GM21360 (cell line): ENCODE results near the gene WHRN.

ENCODE experiments used
- ATAC-seq: cut with Tn5 transposase; IDR thresholded peaks from one replicate; pipeline ENCODE4 v1.9.1; 2021; ENCODE audit warnings: mild to moderate bottlenecking, moderate library complexity; ENCODE audit not compliant: unreplicated experiment

The WHRN gene

DNA sequence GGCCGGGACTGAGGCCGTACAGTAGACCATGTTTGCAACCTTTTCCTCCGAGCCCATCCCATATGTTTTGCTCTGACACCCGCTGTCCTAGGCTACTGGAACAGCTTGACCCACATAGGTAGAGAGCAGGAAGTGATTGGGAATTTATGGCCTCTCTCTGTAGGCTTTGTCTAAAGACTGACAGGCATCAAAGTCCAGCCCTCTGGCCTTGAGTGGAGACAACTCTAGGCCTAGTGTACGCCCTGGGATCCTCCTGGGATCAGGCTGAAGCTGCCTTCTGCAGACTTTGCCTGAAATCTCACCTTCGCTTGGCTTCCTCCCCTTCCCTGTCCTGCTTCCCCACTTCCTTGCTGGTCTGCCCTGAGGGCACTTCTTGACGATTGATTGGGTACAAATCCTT, 103.9 kb downstream of the WHRN start:
- no peak for ATAC-seq

DNA sequence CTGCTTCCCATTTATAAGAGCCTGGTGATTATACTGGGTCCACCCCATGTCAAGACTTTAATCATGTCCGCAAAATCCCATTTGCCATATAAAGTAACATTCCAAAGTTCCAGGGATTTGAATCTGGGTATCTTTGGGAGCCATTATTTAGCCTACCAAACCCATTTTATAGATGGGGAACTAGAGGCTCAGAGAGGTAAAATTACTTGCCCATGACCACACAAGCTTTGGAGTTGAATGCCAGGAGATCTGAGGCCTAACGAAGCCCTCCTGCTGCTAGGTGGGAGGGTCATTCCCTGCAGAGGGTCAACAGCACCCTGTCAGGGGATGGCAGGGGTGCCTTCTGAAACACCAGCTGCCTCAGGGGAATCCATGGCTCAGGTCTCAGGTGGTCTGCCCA, 104.5 kb downstream of the WHRN start:
- no peak for ATAC-seq

DNA sequence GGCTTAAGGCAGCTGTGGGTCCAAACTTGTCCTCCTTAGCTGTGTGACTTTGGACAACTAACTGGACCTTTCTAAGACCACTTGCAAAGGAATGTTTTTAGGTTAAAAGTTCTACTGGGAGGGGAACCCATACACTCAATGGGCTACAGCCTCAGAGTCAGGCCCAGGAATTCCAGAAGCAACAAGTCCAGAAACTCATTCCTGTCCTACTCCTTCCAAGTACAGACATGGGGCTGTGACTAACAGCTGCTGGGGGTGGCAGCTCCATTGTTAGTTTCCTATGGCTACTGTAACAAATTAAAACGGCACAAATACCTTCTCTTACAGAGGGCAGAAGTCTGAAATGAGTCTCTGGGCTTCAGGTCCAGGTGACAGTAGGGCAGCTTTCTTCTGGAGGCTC, 105.1 kb downstream of the WHRN start:
- ATAC-seq, result no peak

DNA sequence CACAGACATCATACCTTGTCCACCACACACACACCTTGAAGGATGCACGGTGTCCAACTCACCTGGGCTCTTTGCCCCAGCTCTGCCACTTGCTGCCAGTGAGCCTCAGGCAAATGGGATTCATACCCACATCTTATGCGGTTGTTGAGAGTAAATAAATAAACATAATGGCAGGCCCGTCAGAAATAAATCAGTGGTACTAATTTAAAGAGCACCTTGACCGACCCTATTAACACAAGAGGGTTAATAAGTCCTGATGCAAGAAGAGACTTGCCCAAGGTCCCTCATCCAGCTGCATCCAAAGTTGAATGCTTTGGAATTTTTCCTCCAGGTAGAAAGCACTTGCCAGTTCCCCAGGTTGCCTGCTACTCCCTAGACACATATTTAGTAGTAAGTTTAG, 105.9 kb downstream of the WHRN start:
- no peak for ATAC-seq

DNA sequence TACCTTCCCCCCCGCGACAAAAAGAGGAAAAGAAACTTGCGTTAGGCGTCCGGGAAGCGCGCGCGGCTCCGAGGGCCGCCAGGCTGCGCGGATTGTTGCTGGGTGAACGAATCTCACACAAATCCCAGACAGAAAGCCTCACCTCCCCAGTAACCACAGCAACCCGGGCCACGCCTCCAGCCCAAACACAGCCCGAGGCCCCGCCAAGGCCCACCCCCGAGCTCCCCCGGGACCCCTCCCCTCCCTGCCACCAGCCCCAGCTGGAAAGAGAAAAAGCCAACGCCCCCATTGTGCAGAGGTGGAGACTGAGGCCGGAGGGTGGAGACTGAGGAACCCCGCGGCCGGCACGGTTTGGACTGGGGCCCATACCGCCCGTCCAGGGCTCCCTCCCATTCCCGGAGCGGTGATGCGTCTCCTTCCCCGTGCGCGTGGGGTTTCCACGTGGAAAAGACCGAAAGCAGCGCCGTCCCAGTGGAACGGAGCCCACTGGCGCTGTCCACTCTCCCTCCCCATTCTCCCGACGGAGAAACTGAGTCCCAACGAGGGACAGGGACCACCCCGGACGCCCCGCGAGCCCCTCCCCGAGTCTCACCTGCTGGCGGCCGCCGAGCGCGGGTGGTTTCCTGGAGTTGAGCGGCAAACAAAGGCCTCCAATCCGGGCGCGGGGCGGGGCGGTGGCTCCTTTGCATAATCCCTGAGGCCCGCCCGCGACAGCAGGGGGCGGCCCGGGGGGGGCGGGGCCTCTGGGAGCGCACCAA, 107.2 kb downstream of the WHRN start:
- ATAC-seq, result peak; percentile 76

DNA sequence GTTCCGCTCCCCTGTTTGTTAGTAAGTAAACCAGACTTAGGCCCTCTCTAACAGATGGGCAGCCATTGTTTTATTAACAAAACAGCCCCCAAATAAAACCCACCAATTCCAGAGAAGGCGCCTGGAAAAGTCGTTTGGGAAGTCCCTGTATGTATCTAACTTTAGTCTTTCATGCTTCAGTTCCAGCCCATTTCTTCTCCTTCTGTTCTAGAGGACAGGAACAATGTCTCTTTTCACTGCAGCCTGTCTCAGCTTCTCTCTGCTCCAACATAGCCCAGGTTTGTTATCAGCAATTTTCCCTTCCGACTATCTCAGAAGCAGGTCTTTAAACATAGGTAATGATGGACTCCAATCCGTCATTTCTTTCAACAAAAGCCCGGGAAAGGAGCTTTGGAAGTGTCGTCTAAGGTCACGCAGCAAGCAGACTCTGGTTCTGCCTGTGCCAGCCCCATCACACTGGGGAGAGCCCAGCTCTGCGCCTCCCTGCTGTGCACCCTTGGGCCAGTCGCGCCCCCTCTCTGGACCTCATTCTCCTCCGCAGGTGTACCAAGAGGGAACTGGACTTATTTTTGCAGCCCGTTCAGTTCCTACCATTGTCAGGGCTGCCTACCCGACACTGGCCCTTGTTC, 107.9 kb downstream of the WHRN start:
- ATAC-seq, result no peak

DNA sequence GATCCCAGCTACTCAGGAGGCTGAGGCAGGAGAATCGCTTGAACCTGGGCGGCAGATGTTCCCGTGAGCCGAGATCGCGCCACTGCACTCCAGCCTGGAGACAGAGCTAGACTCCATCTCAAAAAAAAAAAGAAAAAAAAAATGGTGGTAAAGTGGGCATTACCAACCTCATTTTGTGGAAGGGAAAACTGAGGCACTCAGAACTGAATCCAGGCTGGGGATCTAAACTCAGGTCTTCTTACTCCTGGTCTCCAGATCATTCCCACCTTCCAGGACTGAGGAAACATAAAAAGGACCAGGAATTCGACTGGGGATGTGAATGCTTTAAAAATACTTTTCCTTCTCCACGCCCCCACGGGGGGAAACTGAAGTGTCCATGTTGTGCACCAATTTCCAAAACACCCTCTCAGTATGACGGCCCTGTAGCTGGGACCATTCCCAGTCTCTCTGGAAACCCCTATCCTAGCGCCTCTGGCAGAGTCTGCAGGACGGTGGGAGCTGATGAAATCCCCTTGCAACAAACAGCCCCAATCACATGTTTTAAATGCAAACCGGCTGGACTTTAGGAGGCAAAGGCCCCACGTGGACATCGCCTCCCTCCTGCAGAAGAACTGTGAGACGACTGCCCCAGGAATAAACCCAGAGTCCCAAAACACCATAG, 108.6 kb downstream of the WHRN start:
- no peak for ATAC-seq

DNA sequence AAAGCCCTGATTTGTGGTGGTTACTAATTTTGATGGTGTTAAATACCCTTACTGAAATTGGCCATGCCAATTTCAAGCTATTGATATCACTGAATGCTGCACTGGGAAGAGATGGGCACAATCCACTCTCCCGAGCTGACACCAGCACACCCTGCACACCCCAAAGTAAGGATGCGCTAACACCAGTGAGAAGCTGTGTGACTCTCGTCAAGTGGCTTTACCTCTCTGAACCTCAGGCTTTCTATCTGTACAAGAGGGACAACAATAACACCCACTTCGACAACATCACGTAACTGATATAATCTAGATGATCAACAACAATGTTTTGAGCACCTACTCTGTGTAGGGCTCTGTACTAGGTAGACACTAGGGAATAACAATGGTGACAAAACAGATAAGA, 109.5 kb downstream of the WHRN start:
- no peak for ATAC-seq

DNA sequence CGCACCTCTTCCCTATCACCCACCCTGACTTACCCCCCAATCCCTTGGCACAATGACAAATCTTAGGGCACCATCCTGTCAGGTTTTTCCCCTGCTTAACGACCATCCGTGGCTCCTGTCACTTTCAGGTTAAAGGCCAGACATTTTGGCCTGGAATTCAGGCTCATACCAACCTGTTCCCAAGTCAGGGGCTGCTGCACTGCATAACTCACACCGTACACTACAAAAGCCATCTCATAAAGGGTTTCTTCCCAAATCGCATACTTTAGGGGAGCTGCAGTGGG, 110.0 kb downstream of the WHRN start:
- no peak for ATAC-seq

DNA sequence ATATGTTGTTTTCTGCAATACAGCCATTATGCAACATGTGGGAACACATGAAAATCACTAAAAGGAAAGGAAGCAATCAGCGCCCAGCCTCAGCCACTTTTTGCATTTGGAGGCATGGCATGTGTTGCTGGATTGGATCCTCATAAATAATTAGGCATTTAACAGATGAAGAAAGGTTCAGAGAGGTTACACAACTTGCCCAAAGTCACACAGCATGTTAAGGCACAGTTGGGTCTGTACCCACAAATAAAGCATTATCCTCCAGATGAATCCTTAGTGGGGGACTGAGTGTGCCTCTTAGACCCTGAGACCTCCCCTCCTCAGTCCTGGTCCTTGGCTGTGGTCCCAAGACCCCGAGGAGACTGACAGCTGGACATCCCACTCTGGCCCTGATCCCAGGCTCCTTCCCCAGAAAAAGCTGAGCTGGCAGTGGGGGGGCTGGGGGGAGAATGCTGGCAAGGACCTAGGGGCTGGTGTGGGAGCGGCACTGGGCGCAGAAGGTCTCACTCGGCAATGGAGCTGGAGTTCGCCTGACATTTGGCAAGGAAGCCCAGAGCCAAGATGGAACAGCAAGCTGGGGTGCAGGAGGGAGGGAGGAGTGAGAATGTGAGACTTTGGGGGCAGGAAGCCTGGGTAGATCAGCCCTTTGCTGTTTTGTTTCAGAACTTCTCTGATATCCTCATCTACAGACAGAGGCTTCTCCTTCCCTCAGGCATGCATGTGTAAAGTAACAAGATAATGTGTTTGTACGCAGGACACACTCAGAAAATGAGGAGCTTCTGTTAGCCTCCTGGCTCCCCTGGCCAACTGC, 110.5 kb downstream of the WHRN start:
- no peak for ATAC-seq

DNA sequence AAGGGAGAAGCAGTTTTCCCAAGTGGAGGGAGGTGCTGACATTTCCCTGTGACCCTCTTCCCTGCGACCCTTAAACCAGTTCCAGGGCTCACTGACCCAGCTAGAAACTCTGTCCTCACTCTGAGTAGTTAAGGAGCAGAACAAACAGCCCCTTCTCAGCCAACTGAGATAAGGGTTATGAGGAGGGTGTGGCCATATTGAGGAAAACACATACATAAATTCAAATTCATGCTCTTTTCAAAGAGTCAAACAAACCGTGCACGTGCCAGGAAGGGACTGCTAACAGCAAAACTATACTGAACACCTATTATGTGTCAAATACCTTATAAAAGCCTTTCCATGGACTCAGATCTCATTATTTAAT, 112.5 kb downstream of the WHRN start:
- no peak for ATAC-seq

DNA sequence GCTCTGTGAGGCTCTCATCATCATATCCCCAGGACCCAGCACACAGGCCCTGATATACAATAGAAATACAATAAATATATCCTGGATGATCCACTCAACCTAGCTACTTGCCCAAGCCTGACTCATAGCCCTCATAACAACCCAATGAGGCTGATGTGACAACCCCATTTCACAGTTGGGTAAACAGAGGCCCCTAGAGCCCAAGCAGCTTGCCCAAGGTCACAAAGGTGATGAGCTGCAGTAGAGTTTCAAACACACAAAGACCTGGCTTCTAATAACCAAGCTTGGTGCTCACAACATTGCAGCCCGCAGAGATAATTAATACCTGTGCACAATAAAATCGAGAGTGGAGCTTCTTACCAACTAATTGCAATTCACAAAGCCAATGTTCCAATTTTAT, 114.3 kb downstream of the WHRN start:
- no peak for ATAC-seq

DNA sequence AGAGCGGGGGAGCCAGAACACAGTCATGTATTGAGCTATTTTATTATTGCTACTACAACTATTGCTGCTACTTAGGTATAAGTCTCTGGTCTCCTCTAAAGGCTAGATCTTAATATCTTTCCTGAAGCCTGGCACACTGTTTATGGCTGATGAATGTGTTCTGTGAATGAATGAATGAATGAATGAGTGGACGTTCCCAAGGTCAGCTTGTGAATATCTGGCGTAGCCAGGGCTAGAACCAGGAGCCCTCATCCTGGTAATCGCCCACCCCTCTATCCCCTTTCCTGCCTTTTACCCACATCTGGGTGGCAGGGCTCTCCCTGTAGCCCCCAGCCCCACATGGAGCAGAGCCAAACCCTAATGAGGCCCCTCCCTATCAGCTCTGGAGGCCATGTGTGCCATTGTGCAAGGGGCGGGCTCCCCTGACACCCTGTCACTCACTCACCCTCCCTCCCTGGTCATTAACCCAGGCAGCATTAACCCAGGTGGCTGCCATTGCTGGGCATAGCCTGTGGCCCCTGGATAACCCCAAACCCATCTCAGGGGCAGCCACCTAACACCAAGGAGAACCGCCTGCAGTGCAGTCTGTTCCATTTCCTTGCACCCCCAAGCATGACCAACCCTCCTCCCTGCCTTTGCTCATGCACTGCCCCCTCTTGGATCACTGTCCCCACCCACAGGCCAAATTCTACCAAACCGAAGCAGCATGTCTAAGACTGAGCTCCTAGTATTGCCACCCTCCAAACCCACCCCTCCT, 115.5 kb downstream of the WHRN start:
- ATAC-seq, result no peak

DNA sequence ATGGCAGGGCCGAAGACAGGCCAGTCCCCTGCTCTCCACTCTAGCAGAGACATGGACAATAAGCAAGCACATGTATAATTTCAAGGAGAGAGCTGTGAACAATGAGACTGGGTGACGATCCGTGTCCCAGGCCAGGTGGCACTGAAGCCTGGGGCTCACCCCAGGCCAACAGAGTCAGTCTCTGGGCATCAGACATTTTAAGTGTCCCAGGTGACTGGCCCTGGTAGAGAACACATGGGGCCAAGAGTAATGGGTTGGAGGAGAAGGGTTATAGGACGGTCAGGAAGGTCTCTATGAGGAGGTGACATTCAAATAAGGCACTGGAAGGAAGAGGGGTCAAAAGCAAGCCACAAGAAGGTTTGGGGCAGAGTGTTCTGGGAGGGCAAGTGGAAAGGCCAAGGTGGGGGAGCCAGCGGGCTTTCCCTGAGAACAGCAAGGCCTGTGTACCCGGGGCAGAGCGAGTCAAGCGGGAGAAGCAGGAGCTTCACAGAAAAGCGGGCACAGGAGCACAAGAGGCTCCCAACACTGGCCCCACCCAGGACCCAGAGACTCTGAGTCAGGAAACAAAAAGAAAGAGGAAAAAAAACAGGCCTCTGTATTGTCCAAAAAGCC, 116.4 kb downstream of the WHRN start:
- no peak for ATAC-seq

DNA sequence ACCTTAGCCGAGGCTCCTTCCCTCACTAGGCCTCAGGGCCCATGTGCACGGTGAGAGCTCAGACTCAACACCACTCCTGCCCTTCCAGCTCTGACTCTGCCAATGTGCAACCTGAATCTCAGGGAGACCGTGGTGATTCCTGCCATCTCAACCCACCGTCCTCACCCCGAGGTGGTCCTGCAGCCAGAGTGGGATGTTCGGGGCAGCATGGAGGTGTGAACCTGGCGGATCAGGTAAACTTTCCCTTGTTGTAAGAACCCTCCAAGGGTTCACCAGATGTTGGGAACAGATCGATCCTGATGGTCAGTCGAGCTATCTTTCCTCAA, 117.0 kb downstream of the WHRN start:
- ATAC-seq, result no peak

DNA sequence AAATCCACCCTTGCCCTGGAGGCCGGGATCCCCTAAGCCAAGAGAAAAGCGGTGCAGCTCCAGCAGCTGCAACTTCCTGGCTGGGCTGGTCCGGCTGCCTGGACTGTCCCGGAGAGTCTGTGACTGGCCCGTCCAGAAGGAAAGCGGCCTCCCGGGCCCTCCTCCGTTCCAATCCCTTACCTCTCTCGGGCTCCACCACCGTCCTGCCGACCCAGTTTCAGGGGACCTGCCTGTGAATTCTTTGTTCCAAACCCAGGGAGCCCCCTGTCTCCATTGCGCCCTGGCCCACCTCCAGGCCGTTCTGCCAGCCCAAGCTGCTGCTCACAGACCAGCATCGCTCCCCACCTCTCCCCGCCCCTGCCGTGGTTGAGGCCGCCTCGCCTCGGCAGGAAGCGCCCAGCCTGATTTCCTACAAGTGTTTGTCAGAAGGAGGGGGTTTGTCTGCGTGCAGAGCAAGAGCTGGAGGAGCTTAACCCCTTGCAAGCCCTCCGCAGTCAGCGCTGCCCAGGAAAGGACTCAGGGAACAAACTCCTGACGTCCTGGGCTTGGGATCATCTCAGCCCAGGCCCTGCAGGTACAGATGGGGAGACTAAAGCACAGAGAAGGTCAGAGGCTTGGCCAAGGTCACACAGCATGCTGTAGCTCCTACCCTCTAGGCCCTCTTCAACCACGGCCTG, 117.5 kb downstream of the WHRN start, which contains the start of gene AKNA:
AKNA (minus strand) TSS at position 303 of the 677 bp plus-strand sequence. CDS start 6,649 bp downstream, outside the sequence.
- ATAC-seq, result no peak

DNA sequence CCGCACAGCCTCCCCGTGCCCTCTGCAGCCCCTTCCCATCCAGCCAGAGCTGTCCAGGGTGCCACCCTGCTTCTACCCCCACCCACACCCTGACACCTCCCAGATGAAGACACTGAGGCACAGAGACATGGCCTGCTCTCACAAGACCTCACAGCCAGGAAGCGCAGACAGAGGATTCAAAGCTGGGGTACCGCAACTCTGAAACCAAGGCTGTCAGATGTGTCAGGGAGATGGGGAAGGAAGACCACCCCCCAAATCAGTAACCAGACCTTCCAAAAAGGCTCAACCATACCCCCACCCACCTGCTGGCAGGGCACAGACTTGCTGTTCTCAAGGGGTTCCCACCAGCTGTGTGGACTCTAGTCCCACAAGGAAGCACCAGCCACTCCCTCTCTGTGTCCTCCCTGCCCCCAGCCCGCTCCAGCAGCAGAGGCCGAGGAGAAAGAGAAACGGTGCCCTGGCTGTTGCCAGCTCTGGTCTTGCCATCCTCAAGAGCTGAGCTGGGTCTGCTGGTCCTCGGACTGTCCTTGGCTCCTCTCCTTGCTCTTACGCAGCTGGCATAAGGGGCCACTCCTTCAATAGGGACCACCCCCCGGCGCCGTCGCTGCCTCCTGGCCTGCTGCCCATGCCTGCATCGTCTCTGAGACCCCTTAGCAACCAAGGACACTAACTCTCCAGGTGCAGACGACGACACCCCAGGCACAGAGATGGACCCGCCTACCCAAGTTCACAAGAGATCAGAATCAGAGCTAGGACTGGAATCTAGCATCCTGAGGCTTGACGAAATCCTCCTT, 118.2 kb downstream of the WHRN start:
- no peak for ATAC-seq

DNA sequence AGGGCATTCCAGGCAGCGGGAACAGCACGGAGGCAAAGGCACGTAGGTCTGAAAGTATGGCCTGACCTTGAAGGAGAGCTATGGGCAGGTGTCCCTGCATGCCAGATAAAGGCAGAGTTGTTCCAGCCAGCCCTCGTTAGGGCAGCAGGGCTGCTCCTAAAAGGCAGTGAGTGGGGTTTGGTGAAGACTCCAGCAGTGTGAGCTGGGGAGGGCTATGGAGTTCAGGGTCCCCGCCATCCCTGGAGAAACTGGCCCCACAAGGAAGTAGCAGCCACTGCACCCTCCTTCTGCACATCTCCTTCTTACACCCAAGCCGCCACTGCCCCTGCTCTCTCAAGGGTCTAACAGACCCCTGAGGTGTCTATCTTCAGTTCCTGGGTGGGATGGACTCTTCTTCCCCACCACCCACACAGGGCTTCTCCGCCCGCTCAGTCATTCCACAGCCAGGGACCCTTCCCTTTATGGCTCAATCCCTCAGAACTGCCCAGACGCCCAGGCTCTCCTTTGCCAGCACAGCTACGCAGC, 118.8 kb downstream of the WHRN start:
- ATAC-seq, result no peak
